22Rv1 (cell line): Measurements from ENCODE around the gene CFAP46.
"Not testable (repeated sequence)": the region's sequence is repeated elsewhere in the genome, so short reads cannot be mapped to it uniquely, and the experiment has no call there.

Source experiments
- H3K27ac ChIP-seq: fragments of 450-650 bp; 2 replicates; pipeline ENCODE4 v1.5.1; 2017
- CTCF ChIP-seq: fragments of 450-650 bp; IDR thresholded peaks from 2 replicates; pipeline ENCODE4 v1.5.1; 2017; ENCODE audit warnings: mild to moderate bottlenecking
- ZFX ChIP-seq: fragments of 450-650 bp; IDR thresholded peaks from 2 replicates; pipeline ENCODE4 v1.6.1; 2017; ENCODE audit warnings: antibody characterized with exemption, borderline replicate concordance

The CFAP46 gene

GRCh38 chr10:132926070-132926469 is 16.3 kb downstream of the CFAP46 start:
- H3K27ac ChIP-seq = no peak overlapping the region
- TF ChIP-seq ZFX = no peak
- no peak for TF ChIP-seq CTCF

GRCh38 chr10:132925614-132926013 is 16.8 kb downstream of the CFAP46 start:
- no peak overlapping the region for H3K27ac ChIP-seq
- no peak for TF ChIP-seq CTCF
- TF ChIP-seq ZFX = no peak

- no peak overlapping the region for H3K27ac ChIP-seq
- TF ChIP-seq ZFX = no peak
- no peak for TF ChIP-seq CTCF
Observed at GRCh38 chr10:132925071-132925561, 17.3 kb downstream of the CFAP46 start.

GRCh38 chr10:132924046-132924952 is 18.1 kb downstream of the CFAP46 start:
- no peak overlapping the region for H3K27ac ChIP-seq

GRCh38 chr10:132923384-132923783 is 19.0 kb downstream of the CFAP46 start:
- not testable (repeated sequence) for H3K27ac ChIP-seq

More at GRCh38 chr10:132924046-132924952, 18.1 kb downstream of the CFAP46 start:
- TF ChIP-seq ZFX (no peak), CTCF (no peak)

GRCh38 chr10:132922872-132923271 is 19.5 kb downstream of the CFAP46 start:
- H3K27ac ChIP-seq = no peak overlapping the region
- TF ChIP-seq CTCF (no peak), ZFX (no peak)

GRCh38 chr10:132921818-132922807 is 20.3 kb downstream of the CFAP46 start:
- TF ChIP-seq CTCF (no peak), ZFX (no peak)
- no peak overlapping the region for H3K27ac ChIP-seq
